Nephron progenitor cell (in vitro differentiated cells): ENCODE data around the gene CEP55.

Experiments used
- DNase-seq: peaks from one replicate; pipeline ENCODE4 v3.0.0; 2021
- H3K27ac Mint-ChIP-seq: 2 replicates; pipeline ENCODE4 v1.8.0; 2021; ENCODE audit warnings: mild to moderate bottlenecking, moderate library complexity, mixed read lengths
- H3K27me3 Mint-ChIP-seq: 2 replicates; pipeline ENCODE4 v1.8.0; 2021; ENCODE audit warnings: mild to moderate bottlenecking, low read depth, mixed read lengths; ENCODE audit not compliant: poor library complexity
- H3K36me3 Mint-ChIP-seq: 2 replicates; pipeline ENCODE4 v1.8.0; 2021; ENCODE audit warnings: low read depth, mixed read lengths
- H3K4me1 Mint-ChIP-seq: 2 replicates; pipeline ENCODE4 v1.8.0; 2021; ENCODE audit warnings: mixed read lengths
- H3K4me3 Mint-ChIP-seq: 2 replicates; pipeline ENCODE4 v1.8.0; 2021; ENCODE audit warnings: mild to moderate bottlenecking, moderate library complexity, mixed read lengths
- H3K9me3 Mint-ChIP-seq: 2 replicates; pipeline ENCODE4 v1.8.0; 2021; ENCODE audit warnings: mild to moderate bottlenecking, moderate library complexity, mixed read lengths
- CTCF ChIP-seq: fragments of 200-600 bp; sonication (generic); IDR thresholded peaks from 2 replicates; pipeline ENCODE4 v1.5.0; 2021; ENCODE audit warnings: antibody characterized with exemption

Gene CEP55

GRCh38 chr10:93481637-93482144, 14.7 kb upstream of the CEP55 start:
- TF ChIP-seq CTCF: no peak
- H3K4me1 Mint-ChIP-seq: peaks cover 26% of the 10 kb centered on the region
- peak overlapping the region; percentile 89 for H3K4me3 Mint-ChIP-seq
- peak overlapping the region; percentile 9 for H3K27ac Mint-ChIP-seq
- H3K36me3 Mint-ChIP-seq: peaks cover 3% of the 10 kb centered on the region
- H3K27me3 Mint-ChIP-seq: peaks cover 8% of the 10 kb centered on the region
- no peaks in the 10 kb centered on the region for H3K9me3 Mint-ChIP-seq
- no peak for DNase-seq

GRCh38 chr10:93482145-93482834, 14.1 kb upstream of the CEP55 start, which contains the start of gene MYOF:
TSS of gene MYOF (minus strand) at chr10:93482334. CDS start at chr10:93482194, 140 bp downstream.
- Mint-ChIP-seq H3K27me3 (peaks cover 8% of the 10 kb centered on the region), H3K9me3 (no peaks in the 10 kb centered on the region), H3K36me3 (no peaks in the 10 kb centered on the region), H3K4me3 (peak within 1 kb of the TSS; percentile 89), H3K4me1 (peaks cover 26% of the 10 kb centered on the region), H3K27ac (peak within 1 kb of the TSS; percentile 9)
- TF ChIP-seq CTCF: peak; percentile 63
- DNase-seq: peak; percentile 53

GRCh38 chr10:93485690-93486089, 10.7 kb upstream of the CEP55 start:
- Mint-ChIP-seq H3K4me3 (no peak overlapping the region), H3K36me3 (no peaks in the 10 kb centered on the region), H3K27ac (no peak overlapping the region), H3K4me1 (peaks cover 18% of the 10 kb centered on the region), H3K9me3 (no peaks in the 10 kb centered on the region), H3K27me3 (peaks cover 8% of the 10 kb centered on the region)
- TF ChIP-seq CTCF: no peak
- no peak for DNase-seq

- TF ChIP-seq CTCF: no peak
These were observed 7.4 kb upstream of the CEP55 start for GRCh38 chr10:93488956-93489528.

GRCh38 chr10:93491602-93492121, 4.8 kb upstream of the CEP55 start:
- H3K4me3 Mint-ChIP-seq: no peak overlapping the region
- peaks cover 3% of the 10 kb centered on the region for H3K27me3 Mint-ChIP-seq
- H3K9me3 Mint-ChIP-seq: no peaks in the 10 kb centered on the region
- no peak overlapping the region for H3K27ac Mint-ChIP-seq
- H3K4me1 Mint-ChIP-seq: peaks cover 14% of the 10 kb centered on the region
- no peaks in the 10 kb centered on the region for H3K36me3 Mint-ChIP-seq
- DNase-seq: no peak
- no peak for TF ChIP-seq CTCF

More at GRCh38 chr10:93488956-93489528, 7.4 kb upstream of the CEP55 start:
- Mint-ChIP-seq H3K4me1 (peaks cover 8% of the 10 kb centered on the region), H3K36me3 (no peaks in the 10 kb centered on the region), H3K27me3 (no peaks in the 10 kb centered on the region), H3K4me3 (no peak overlapping the region), H3K27ac (no peak overlapping the region), H3K9me3 (no peaks in the 10 kb centered on the region)
- DNase-seq: no peak
